K562 (cell line): ENCODE data around the gene MEP1B.

Experiments used
- CTCF ChIP-seq, 3 experiments: IDR thresholded peaks in 2 of 3; conservative IDR thresholded peaks in 1 of 3; 2 replicates each; pipeline ENCODE4 v1.5.1; 2011 to 2012; ENCODE audit warnings: low read length in 3 of 3, mild to moderate bottlenecking in 3 of 3, control low read depth in 2 of 3, improper control_type of control experiment in 1 of 3, inconsistent platforms in 1 of 3, low read depth in 1 of 3, mixed read lengths in 1 of 3, moderate library complexity in 1 of 3; ENCODE audit not compliant: insufficient read depth in 2 of 3
- IFI16 ChIP-seq: fragments of 250-450 bp; sonication (Bioruptor Pico); IDR thresholded peaks from 2 replicates; pipeline ENCODE4 v2.1.2; 2022; ENCODE audit warnings: mild to moderate bottlenecking, inconsistent platforms
- JUN ChIP-seq, 2 experiments: sonication (generic) in 1 of 2; formaldehyde crosslinking in 1 of 2; IDR thresholded peaks; 2 replicates each; pipeline versions ENCODE4 v1.6.1 to v1.8.0; 2012 to 2022; ENCODE audit warnings: borderline replicate concordance in 2 of 2, mild to moderate bottlenecking in 2 of 2, improper control_type of control experiment in 1 of 2, low read depth in 1 of 2, low read length in 1 of 2, missing genetic modification reagents in 1 of 2
- MCM3 ChIP-seq: fragments of 450-650 bp; IDR thresholded peaks from 2 replicates; pipeline ENCODE4 v1.6.1; 2016
- TAL1 ChIP-seq: fragments of 450-650 bp; IDR thresholded peaks from 2 replicates; pipeline ENCODE4 v1.6.1; 2016; ENCODE audit warnings: mild to moderate bottlenecking
- ZBTB43 ChIP-seq: sonication (generic); formaldehyde crosslinking; IDR thresholded peaks from 2 replicates; pipeline ENCODE4 v1.8.0; 2023; ENCODE audit warnings: mild to moderate bottlenecking, missing genetic modification reagents

GRCh38 chr18:32238635-32239268, 48.9 kb downstream of the MEP1B start:
- TF ChIP-seq TAL1 (no peak), IFI16 (CRISPR knock-in tag) (no peak), MCM3 (no peak), CTCF (IDR thresholded peaks at IDR 0.05 in 2 of 3, conservative IDR thresholded peaks at IDR 0.05 in 1 of 3; ENCODE audit: insufficient read depth in 2 of 3, low read depth in 1 of 3, low read length in 3 of 3) (no peak), ZBTB43 (CRISPR knock-in tag) (no peak), JUN (IDR thresholded peaks at IDR 0.05; ENCODE audit: borderline replicate concordance, low read depth, low read length) (no peak), JUN (CRISPR knock-in tag; IDR thresholded peaks at IDR 0.05; ENCODE audit: borderline replicate concordance) (no peak)
